ENCODE results near the gene APOL3. TPM values are rescaled to one million over a fixed set of nuclear protein-coding genes. Genes with fewer than 3 reads are reported as not detected.

Gene APOL3
- total RNA-seq, 3 donors from 2014 or later = 11.4 to 29.3 (median 20.5) TPM

DNA sequence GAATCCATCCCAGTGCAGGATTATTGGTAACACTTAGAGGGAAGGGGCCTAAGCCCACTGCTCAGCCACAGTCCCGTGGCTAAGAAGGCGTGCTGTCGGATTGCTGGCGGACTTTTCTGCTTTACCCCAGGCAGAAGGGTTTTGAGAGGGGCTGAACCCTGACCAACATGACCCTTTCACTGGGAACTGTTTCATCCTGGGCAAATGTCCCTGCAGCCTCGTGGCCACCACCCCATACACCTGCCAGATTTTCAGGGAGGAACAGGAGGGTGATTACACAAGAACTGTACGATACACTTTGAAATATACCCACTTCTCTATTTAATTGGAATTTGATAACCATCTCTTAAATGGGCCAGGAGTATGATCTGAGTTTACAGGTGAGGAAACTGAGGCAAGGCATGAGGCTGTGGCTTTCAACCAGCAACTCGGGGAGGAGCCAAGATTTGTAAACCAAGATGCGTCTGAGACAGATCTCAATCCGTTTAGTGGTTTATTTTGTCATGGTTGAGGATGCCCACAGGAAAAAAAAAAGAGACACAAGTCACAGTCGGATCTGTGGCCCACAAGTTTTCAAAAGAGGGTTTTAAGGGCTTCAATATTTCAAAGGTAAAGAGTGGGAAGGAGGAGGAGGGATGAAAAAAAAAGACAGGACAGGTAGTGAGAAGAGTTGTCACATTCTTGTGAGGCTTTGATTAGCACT lies 6.1 kb upstream of the APOL3 start:
- DNase-seq (no peak), ATAC-seq (peak; percentile 28)
- no peaks in the 10 kb centered on the region for H3K9me3 ChIP-seq
- intact Hi-C loops (cut with DNase I, micrococcal nuclease) = no loop called here
- TF ChIP-seq, protein P1, sequence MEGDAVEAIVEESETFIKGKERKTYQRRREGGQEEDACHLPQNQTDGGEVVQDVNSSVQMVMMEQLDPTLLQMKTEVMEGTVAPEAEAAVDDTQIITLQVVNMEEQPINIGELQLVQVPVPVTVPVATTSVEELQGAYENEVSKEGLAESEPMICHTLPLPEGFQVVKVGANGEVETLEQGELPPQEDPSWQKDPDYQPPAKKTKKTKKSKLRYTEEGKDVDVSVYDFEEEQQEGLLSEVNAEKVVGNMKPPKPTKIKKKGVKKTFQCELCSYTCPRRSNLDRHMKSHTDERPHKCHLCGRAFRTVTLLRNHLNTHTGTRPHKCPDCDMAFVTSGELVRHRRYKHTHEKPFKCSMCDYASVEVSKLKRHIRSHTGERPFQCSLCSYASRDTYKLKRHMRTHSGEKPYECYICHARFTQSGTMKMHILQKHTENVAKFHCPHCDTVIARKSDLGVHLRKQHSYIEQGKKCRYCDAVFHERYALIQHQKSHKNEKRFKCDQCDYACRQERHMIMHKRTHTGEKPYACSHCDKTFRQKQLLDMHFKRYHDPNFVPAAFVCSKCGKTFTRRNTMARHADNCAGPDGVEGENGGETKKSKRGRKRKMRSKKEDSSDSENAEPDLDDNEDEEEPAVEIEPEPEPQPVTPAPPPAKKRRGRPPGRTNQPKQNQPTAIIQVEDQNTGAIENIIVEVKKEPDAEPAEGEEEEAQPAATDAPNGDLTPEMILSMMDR (IDR thresholded peaks at IDR 0.05) = no peak
- H3K4me3 ChIP-seq = no peak overlapping the region
- no peaks in the 10 kb centered on the region for H3K4me1 ChIP-seq (ENCODE audit: low read depth)
- no peaks in the 10 kb centered on the region for H3K36me3 ChIP-seq (ENCODE audit: low read depth)

DNA sequence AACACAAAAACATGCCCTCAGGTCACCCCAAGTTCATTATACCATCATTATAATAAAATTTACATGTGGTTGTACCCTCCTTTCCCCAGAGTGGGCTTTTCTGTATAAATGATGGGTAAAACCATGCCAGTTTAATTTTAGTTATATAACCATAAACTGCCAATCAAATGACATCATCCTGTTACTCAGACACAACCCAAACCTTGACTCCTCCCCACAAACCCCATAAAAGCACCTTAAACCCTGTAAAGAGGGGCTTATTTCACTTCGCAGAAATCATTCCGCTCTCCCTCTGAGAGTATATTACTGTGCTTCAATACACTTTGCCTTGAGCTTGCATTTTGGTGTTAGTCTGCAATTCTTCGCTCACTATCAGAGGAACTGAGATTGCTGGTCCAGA lies 5.5 kb upstream of the APOL3 start:
- ATAC-seq = no peak
- H3K9me3 ChIP-seq = no peaks in the 10 kb centered on the region
- no peak overlapping the region for H3K4me3 ChIP-seq
- no peaks in the 10 kb centered on the region for H3K36me3 ChIP-seq (ENCODE audit: low read depth)
- intact Hi-C loops (cut with DNase I, micrococcal nuclease) = no loop called here
- no peak for DNase-seq
- TF ChIP-seq, protein P1 (IDR thresholded peaks at IDR 0.05) = no peak
- H3K4me1 ChIP-seq (ENCODE audit: low read depth) = peaks cover 2% of the 10 kb centered on the region

DNA sequence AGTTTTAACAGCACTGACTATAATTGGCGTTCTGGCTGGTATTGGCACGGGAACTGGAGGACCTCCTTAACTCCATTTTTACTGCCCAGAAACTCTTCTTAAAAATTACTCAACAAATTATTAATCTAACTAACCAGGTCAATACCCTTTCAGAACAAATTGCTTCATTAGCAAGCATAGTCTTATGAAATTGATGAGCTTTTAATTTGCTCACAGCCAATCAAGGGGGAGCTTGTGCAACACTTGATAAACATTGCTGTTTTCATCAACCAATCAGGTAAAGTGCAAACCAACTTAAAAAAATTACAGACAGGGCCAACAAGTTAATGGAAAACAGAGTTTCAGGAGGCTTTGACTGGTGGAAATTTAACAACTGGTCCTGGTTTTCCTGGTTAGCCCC lies 4.6 kb upstream of the APOL3 start:
- H3K4me3 ChIP-seq = no peak overlapping the region
- ATAC-seq = no peak
- H3K9me3 ChIP-seq = no peaks in the 10 kb centered on the region
- peaks cover 4% of the 10 kb centered on the region for H3K4me1 ChIP-seq (ENCODE audit: low read depth)
- TF ChIP-seq, protein P1 (IDR thresholded peaks at IDR 0.05) = no peak
- no peak for DNase-seq
- intact Hi-C loops (cut with DNase I, micrococcal nuclease) = no loop called here
- no peaks in the 10 kb centered on the region for H3K36me3 ChIP-seq (ENCODE audit: low read depth)

DNA sequence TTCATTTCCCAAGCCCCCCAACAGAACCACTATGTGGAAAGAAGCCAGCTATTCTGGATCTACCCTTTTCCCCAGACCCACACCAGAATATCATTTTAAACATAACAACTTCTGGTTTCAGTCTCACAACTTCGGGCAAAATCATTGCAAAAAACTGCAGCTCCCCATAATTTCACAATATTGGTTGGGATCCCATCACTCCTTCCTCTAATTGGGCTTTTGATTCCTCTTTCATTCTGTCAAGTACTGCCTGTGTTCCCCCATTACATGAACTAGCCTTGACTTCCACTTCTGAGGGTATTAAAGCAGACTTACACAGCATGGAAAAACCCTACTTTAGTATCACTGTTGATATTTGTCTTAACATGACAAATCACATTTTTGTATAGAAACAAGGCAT lies 4.1 kb upstream of the APOL3 start:
- no peak for DNase-seq
- Histone ChIP-seq H3K36me3 (ENCODE audit: low read depth) (no peaks in the 10 kb centered on the region), H3K9me3 (no peaks in the 10 kb centered on the region), H3K4me3 (no peak overlapping the region), H3K4me1 (ENCODE audit: low read depth) (peaks cover 4% of the 10 kb centered on the region)
- intact Hi-C loops (cut with DNase I, micrococcal nuclease) = no loop called here
- TF ChIP-seq, protein P1 (IDR thresholded peaks at IDR 0.05) = no peak
- ATAC-seq = no peak

DNA sequence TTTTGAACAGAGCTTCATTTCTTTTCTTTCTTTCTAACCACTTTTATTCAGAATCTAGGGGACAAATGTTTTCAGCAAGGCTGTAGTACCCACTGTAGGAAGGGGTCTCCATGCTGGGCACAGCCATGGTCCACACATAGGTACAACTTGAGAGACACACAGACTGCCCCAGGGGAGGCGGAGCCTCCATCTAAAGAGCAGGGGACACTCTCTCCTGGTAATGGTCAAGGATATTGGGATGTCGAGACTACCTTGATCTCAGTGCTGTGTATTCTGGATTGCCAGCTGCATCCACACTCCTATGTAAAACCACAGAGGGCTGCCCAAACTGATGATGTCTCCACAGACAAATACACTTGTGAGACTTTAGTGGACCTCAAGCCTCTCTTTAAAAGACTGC lies 2.9 kb upstream of the APOL3 start:
- Histone ChIP-seq H3K4me1 (ENCODE audit: low read depth) (peaks cover 4% of the 10 kb centered on the region), H3K9me3 (no peaks in the 10 kb centered on the region), H3K4me3 (no peak overlapping the region), H3K36me3 (ENCODE audit: low read depth) (no peaks in the 10 kb centered on the region)
- TF ChIP-seq, protein P1 (IDR thresholded peaks at IDR 0.05) = no peak
- DNase-seq (no peak), ATAC-seq (no peak)
- intact Hi-C loops (cut with DNase I, micrococcal nuclease) = no loop called here

All from mucosa of descending colon (tissue), 3 donors.